Right atrium auricular region (tissue), 2 donors: ENCODE data around the gene MMP11. TPM values are rescaled to one million over a fixed set of nuclear protein-coding genes. Genes with fewer than 3 reads are reported as not detected.

ENCODE experiments used
- DNase-seq: peaks from one replicate; pipeline ENCODE4 v3.0.0-alpha.2; 2019; ENCODE audit warnings: low spot score
- H3K27ac ChIP-seq, 2 donors: fragments of 200-600 bp; sonication (generic); 1 replicate in 1 of 2; 2 replicates in 1 of 2; pipeline ENCODE4 v1.5.1; 2016 to 2019
- H3K27me3 ChIP-seq, 2 donors: fragments of 200-600 bp; sonication (generic); one replicate each; pipeline versions ENCODE4 v1.5.1 to v1.6.0; 2017 to 2019
- H3K36me3 ChIP-seq: fragments of 200-600 bp; sonication (generic); one replicate; pipeline ENCODE4 v1.5.1; 2016
- H3K4me1 ChIP-seq, 2 donors: fragments of 200-600 bp; sonication (generic); one replicate each; pipeline versions ENCODE4 v1.5.1 to v1.6.0; 2017 to 2019
- H3K4me3 ChIP-seq, 2 donors: fragments of 200-600 bp; sonication (generic); 1 replicate in 1 of 2; 2 replicates in 1 of 2; pipeline ENCODE4 v1.5.1; 2017 to 2019; ENCODE audit warnings: mild to moderate bottlenecking in 1 of 2, moderate library complexity in 1 of 2
- H3K9me3 ChIP-seq, 2 donors: fragments of 200-600 bp; sonication (generic); one replicate each; pipeline ENCODE4 v1.5.1; 2019
- CTCF ChIP-seq, 2 donors: fragments of 200-600 bp; sonication (generic); IDR thresholded peaks; one replicate each; pipeline ENCODE4 v1.5.1; 2019; ENCODE audit warnings: antibody characterized with exemption in 2 of 2
- total RNA-seq, 2 donors: library from RNA; depleted of rRNA; stranded (reverse); fragments of >200 nt; gene quantifications; one replicate each; pipeline ENCODE4 v1.1.0, GENCODE V29; 2016

The MMP11 gene
- total RNA-seq, 2 donors from 2014 or later, result 2.2 to 12.3 TPM

DNA sequence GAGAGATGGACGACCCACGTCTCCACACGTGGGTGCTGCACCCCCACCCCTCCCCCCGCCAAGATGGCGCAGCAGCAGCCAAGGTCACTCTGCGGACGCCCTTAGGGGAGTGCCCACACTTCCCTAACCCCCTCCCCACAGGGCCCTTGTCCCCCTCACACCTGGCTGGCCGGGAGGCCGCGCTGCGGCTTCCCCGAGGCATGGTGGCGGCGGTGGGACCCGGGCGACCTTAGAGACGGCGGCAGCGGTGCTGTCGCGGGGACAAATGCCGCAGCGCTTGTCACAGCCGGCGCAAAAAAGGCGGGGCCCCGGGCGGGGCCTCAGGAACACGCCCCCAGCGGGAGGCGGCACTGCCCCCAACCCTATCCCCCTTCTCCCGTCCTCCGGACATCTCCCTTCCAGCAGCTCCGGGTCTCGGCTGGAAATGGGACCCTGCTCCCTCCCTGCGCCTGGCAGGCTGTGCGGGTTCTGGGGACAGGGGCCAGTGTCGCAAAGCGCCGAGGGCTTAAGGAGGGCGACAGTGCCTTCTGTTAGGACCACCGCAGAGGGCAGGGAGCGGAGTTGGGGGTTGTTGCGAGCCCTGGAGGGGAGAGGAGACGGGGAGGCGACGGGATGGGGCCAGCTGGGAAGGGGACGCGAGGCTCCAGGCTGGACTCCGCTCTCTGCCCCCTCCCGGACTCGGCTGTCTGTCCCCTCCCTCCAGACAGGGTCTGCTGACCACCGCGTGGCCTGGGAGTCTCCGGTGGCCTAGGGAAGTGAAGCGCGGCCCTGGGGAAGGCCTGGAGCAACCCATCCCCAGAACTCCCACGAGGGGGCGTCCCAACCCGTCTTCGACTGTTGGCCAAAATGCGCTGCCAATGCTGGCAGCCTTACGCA is 4.7 kb upstream of the MMP11 start, which contains the start of gene CHCHD10:
Gene CHCHD10, minus strand, starts transcription at position 300 of the 876 bp plus-strand sequence. Its CDS starts 98 bp downstream, at position 202.
- TF ChIP-seq CTCF (IDR thresholded peaks at IDR 0.05), result peak; percentile 79 to 91
- H3K27me3 ChIP-seq, result no peaks in the 10 kb centered on the region
- H3K4me3 ChIP-seq, result peak within 1 kb of the TSS; percentile 72 to 74
- DNase-seq, result peak; percentile 87
- peak within 1 kb of the TSS; percentile 92 to 97 for H3K27ac ChIP-seq
- H3K4me1 ChIP-seq, result peaks cover 0 to 60% of the 10 kb centered on the region in 2 donors
- peaks cover 17% of the 10 kb centered on the region for H3K36me3 ChIP-seq
- H3K9me3 ChIP-seq, result no peaks in the 10 kb centered on the region

GRCh38 chr22:23769321-23769965 is 3.2 kb upstream of the MMP11 start:
- H3K27ac ChIP-seq, result peak overlapping the region in 1 of 2 donors; percentile 97

DNA sequence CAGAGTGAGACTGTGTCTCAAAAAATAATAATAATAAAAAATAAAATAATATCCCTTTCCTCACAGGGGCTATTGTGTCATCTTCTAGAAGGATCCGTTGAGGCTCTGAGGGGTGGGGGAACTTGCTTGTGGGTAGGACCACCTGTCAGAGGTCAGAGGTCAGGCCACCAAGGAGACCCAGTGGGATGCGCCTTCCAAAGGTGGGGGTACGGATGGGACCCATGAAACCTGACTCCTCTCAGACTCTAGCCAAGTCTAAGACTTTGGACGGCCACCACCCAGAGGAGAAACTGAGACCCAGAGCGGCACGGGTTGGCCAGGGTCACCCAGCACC is 367 bp upstream of the MMP11 start:
- DNase-seq, result no peak
- Histone ChIP-seq H3K9me3 (no peaks in the 10 kb centered on the region), H3K36me3 (no peaks in the 10 kb centered on the region), H3K27me3 (no peaks in the 10 kb centered on the region), H3K4me1 (peaks cover 0 to 56% of the 10 kb centered on the region in 2 donors), H3K27ac (peak overlapping the region; percentile 79 to 87), H3K4me3 (peak overlapping the region; percentile 41 to 56)
- TF ChIP-seq CTCF (IDR thresholded peaks at IDR 0.05), result no peak

More at GRCh38 chr22:23769321-23769965, 3.2 kb upstream of the MMP11 start:
- Histone ChIP-seq H3K27me3 (no peaks in the 10 kb centered on the region), H3K9me3 (no peaks in the 10 kb centered on the region), H3K36me3 (peaks cover 17% of the 10 kb centered on the region), H3K4me1 (peaks cover 0 to 60% of the 10 kb centered on the region in 2 donors), H3K4me3 (no peak overlapping the region)
- TF ChIP-seq CTCF (IDR thresholded peaks at IDR 0.05), result no peak
- no peak for DNase-seq

DNA sequence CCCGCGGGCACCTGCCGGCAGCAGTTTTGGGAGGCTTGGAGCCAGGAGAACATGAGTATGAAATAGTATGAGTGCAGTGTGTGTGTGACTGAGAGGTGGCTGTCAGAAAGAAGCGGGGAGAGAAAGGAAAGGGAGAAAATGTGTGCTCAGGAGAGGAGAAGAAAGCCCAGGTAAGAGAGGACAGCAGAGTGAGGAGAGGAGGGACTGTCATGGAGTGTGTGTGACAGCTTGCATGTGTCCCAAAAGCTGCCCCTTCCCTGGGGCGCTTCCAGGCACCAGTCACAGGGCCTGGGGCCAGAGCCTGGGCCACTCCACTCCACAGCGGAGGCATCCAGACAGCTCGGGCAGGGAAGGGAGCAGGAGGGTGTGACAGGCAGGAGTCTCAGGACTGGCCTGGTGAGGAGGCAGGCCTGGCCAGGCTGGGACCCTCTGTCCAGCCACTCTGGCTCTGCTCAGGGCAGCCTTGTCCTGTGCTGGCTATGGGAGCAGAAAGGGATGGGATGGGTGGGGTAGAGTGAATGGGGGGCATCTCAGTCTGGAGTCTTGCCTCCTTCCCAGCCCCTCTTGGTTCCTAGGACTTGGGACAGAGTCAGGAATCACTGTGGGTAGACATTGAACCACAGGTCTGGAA is 949 bp downstream of the MMP11 start:
- Histone ChIP-seq H3K36me3 (no peaks in the 10 kb centered on the region), H3K4me1 (peaks cover 0 to 58% of the 10 kb centered on the region in 2 donors), H3K4me3 (peak overlapping the region in 1 of 2 donors; percentile 56), H3K27me3 (no peaks in the 10 kb centered on the region), H3K27ac (peak overlapping the region; percentile 79 to 87), H3K9me3 (no peaks in the 10 kb centered on the region)
- DNase-seq, result no peak
- no peak for TF ChIP-seq CTCF (IDR thresholded peaks at IDR 0.05)

DNA sequence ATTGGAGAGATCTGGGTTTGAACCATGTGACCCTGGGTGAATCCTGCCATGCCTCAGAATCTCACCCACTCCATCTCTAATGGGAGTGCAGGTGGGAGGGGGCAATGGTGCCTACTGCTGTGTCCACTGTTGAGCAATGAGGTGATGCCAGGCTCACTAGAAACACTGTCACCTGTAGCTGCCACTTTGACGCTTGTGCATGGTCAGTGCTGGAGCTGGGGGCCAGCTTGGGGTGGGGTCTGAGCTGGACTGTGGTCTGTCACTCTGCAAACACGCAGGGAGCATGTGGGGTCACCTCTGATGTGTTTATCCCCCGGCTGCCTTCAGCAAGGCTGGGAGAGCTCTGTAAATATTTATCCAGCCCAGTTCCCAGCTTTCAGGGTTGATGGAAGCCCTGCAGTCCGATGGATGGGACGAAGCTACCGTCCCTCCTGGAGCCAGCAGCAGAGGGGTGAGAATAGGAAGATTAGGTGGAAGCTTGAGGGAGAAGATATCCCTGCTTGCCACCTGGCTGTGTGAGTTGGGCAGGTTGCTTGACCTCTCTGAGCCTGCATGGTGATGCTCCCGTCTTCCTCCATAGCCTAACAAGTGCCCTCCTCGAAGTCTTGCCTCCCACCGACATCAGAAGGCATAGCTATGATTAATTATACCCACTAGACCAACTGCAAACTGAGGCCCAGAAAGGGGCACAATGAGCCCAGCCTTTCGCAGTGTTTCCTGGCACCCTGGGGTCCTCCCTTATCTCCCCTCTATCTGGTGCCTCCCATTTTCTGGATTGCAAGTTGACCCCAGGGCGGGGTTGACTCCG is 1.7 kb downstream of the MMP11 start:
- Histone ChIP-seq H3K4me1 (peaks cover 0 to 51% of the 10 kb centered on the region in 2 donors), H3K27ac (peak overlapping the region; percentile 79 to 87), H3K9me3 (no peaks in the 10 kb centered on the region), H3K4me3 (no peak overlapping the region), H3K27me3 (no peaks in the 10 kb centered on the region), H3K36me3 (no peaks in the 10 kb centered on the region)
- no peak for DNase-seq
- no peak for TF ChIP-seq CTCF (IDR thresholded peaks at IDR 0.05)
